ENCODE results near the gene GAREM1. TPM values are rescaled to one million over a fixed set of nuclear protein-coding genes. Genes with fewer than 3 reads are reported as not detected.
"Not testable (repeated sequence)": the region's sequence is repeated elsewhere in the genome, so short reads cannot be mapped to it uniquely, and the experiment has no call there.

GAREM1 gene
- total RNA-seq, 2 donors from 2014 or later = 12.0 to 15.4 TPM

DNA sequence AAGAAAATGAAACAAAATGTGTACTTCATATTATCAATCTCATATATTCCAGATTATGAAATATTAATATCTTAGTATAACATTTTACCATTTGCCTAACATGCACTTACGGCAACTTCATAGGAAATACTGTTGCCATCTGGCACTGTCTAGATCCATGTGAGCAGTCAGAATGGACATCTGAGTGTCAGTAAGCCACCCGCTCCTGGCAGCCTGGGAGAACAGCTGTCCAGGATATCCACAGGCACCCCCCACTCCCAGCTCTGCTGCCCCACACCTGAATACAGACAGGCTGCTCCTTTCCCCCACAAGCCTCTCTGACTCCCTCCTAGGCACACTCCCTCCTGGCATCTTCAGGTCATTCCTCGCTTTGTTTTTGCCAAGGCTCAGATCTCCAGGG, 127.0 kb downstream of the GAREM1 start:
- Histone ChIP-seq H3K4me1 (ENCODE audit: control insufficient read depth in 1 of 2, low read depth in 2 of 2) (peaks cover 12 to 23% of the 10 kb centered on the region in 2 donors), H3K36me3 (no peaks in the 10 kb centered on the region), H3K4me3 (no peak overlapping the region), H3K27ac (no peak overlapping the region), H3K27me3 (replicated peaks; ENCODE audit: insufficient read depth) (no peaks in the 10 kb centered on the region), H3K9me3 (no peaks in the 10 kb centered on the region)
- TF ChIP-seq, protein P1, sequence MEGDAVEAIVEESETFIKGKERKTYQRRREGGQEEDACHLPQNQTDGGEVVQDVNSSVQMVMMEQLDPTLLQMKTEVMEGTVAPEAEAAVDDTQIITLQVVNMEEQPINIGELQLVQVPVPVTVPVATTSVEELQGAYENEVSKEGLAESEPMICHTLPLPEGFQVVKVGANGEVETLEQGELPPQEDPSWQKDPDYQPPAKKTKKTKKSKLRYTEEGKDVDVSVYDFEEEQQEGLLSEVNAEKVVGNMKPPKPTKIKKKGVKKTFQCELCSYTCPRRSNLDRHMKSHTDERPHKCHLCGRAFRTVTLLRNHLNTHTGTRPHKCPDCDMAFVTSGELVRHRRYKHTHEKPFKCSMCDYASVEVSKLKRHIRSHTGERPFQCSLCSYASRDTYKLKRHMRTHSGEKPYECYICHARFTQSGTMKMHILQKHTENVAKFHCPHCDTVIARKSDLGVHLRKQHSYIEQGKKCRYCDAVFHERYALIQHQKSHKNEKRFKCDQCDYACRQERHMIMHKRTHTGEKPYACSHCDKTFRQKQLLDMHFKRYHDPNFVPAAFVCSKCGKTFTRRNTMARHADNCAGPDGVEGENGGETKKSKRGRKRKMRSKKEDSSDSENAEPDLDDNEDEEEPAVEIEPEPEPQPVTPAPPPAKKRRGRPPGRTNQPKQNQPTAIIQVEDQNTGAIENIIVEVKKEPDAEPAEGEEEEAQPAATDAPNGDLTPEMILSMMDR (IDR thresholded peaks at IDR 0.05) = no peak
- no peak for DNase-seq (ENCODE audit: low spot score)
- ATAC-seq (ENCODE audit: insufficient number of reproducible peaks, low FRiP score, low read depth) = no peak

DNA sequence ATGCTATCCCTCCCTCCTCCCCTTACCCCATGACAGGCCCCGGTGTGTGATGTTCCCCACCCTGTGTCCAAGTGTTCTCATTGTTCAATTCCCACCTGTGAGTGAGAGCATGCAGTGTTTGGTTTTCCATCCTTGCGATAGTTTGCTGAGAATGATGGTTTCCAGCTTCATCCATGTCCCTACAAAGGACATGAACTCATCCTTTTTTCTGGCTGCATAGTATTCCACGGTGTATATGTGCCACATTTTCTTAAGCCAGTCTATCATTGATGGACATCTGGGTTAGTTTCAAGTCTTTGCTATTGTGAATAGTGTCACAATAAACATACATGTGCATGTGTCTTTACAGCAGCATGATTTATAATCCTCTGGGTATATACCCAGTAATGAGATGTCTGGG, 129.6 kb downstream of the GAREM1 start:
- H3K4me3 ChIP-seq; H3K27me3 ChIP-seq (replicated peaks; ENCODE audit: insufficient read depth); H3K27ac ChIP-seq; H3K4me1 ChIP-seq (ENCODE audit: control insufficient read depth in 1 of 2, low read depth in 2 of 2); H3K9me3 ChIP-seq; ATAC-seq (ENCODE audit: insufficient number of reproducible peaks, low FRiP score, low read depth); DNase-seq (ENCODE audit: low spot score); H3K36me3 ChIP-seq: not testable (repeated sequence)

DNA sequence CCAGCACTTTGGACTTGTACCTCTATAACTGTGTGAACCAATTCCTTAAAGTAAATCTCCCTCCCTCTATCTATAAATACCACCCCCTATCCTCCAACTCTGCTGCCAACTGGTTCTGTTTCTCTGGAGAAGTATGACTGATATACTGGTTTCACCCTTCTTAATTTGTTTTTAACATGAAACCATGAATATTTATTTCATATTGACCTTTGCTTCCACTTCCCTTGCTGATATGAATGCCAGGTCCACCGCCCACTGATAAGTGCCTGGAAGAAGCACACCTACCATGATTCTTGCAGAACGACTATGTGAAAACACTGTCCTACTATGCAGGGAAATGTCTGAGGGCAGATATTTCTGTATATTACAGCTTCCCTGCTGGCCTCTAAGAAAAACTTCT, 131.6 kb downstream of the GAREM1 start:
- H3K27ac ChIP-seq = no peak overlapping the region
- H3K4me3 ChIP-seq = no peak overlapping the region
- TF ChIP-seq, protein P1 (IDR thresholded peaks at IDR 0.05) = no peak
- DNase-seq (ENCODE audit: low spot score) = no peak
- no peaks in the 10 kb centered on the region for H3K36me3 ChIP-seq
- H3K27me3 ChIP-seq (replicated peaks; ENCODE audit: insufficient read depth) = no peaks in the 10 kb centered on the region
- no peaks in the 10 kb centered on the region for H3K9me3 ChIP-seq
- ATAC-seq (ENCODE audit: insufficient number of reproducible peaks, low FRiP score, low read depth) = no peak
- no peaks in the 10 kb centered on the region for H3K4me1 ChIP-seq (ENCODE audit: control insufficient read depth in 1 of 2, low read depth in 2 of 2)

DNA sequence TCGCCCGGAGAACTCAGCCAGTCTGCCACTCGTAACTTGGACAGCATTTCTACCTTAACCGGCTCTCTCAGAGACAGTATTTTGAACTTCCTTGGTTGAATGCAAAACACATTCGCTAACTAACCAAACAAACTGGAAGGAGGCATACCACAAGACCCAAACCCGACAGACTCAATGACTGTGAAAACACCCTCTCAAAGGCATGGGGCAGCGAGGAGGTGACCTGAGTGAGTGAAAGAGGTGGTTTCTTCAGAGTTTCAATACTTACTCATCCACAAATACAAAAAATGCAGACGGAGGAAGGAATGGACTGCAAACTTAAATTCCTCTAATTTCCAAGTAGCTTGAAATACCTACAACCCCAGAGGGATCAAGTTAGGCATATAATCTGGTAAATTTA, 132.9 kb downstream of the GAREM1 start:
- H3K27ac ChIP-seq = no peak overlapping the region
- H3K4me3 ChIP-seq = no peak overlapping the region
- no peaks in the 10 kb centered on the region for H3K4me1 ChIP-seq (ENCODE audit: control insufficient read depth in 1 of 2, low read depth in 2 of 2)
- ATAC-seq (ENCODE audit: insufficient number of reproducible peaks, low FRiP score, low read depth) = no peak
- TF ChIP-seq, protein P1 (IDR thresholded peaks at IDR 0.05) = no peak
- H3K9me3 ChIP-seq = no peaks in the 10 kb centered on the region
- H3K36me3 ChIP-seq = no peaks in the 10 kb centered on the region
- H3K27me3 ChIP-seq (replicated peaks; ENCODE audit: insufficient read depth) = no peaks in the 10 kb centered on the region
- DNase-seq (ENCODE audit: low spot score) = no peak

DNA sequence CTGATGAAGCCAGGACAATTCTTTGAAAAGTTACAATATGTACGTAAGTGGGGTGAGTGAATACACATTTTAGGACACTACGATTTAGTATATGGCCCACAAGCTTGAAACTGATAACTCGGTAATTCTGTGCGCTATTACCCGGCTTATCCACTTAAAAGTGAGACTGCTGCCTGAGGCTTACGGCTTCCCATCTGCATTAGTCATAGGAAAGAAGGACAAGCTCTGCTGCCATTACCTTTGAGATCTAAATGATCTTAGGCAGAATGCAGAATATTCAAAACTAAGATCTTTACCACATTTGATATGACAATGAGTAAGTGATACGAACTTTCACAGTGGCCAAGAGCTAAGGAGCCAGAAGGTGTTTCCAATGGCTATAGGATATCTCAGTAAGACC, 133.3 kb downstream of the GAREM1 start:
- no peak for DNase-seq (ENCODE audit: low spot score)
- ATAC-seq (ENCODE audit: insufficient number of reproducible peaks, low FRiP score, low read depth) = no peak
- TF ChIP-seq, protein P1 (IDR thresholded peaks at IDR 0.05) = no peak

DNA sequence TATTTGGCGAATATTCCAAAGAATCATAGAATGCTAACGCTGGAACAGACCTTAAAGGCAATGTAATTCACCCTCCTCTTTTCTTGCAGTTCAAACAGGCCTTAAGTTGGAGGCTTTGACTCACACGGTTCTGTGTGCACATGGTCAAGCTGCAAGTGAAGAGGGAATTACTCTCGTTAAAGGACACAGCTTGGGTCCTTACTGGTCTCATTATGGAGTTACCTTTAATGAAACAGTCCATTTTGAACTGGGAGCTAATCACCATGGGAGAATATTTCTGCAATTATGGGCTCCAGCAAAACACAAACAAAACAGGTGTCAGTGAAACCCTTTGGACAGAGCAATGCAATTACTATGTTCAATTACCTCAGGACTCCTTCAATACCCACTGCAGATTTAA, 135.5 kb downstream of the GAREM1 start:
- no peak overlapping the region for H3K4me3 ChIP-seq
- DNase-seq (ENCODE audit: low spot score) = no peak
- H3K36me3 ChIP-seq = no peaks in the 10 kb centered on the region
- no peak overlapping the region for H3K27ac ChIP-seq
- no peaks in the 10 kb centered on the region for H3K27me3 ChIP-seq (replicated peaks; ENCODE audit: insufficient read depth)
- no peak for ATAC-seq (ENCODE audit: insufficient number of reproducible peaks, low FRiP score, low read depth)
- TF ChIP-seq, protein P1 (IDR thresholded peaks at IDR 0.05) = no peak
- H3K4me1 ChIP-seq (ENCODE audit: control insufficient read depth in 1 of 2, low read depth in 2 of 2) = no peaks in the 10 kb centered on the region
- H3K9me3 ChIP-seq = no peaks in the 10 kb centered on the region

More for the DNA sequence above, 133.3 kb downstream of the GAREM1 start:
- Histone ChIP-seq H3K4me1 (ENCODE audit: control insufficient read depth in 1 of 2, low read depth in 2 of 2) (no peaks in the 10 kb centered on the region), H3K4me3 (no peak overlapping the region), H3K9me3 (no peaks in the 10 kb centered on the region), H3K27ac (no peak overlapping the region), H3K36me3 (no peaks in the 10 kb centered on the region), H3K27me3 (replicated peaks; ENCODE audit: insufficient read depth) (no peaks in the 10 kb centered on the region)
